Measurements from ENCODE around the gene C11orf54. TPM values are rescaled to one million over a fixed set of nuclear protein-coding genes. Genes with fewer than 3 reads are reported as not detected.

Gene C11orf54
- total RNA-seq = 11.3 and 23.7 TPM in 2 replicates

GRCh38 chr11:93741094-93741881 is at the start of gene C11orf54, which contains the start of gene TAF1D:
C11orf54 (plus strand) TSS chr11:93741672; CDS start chr11:93747394, 5,722 bp downstream.
TAF1D (minus strand) TSS chr11:93741495; CDS start chr11:93739304, 2,191 bp downstream.

DNA sequence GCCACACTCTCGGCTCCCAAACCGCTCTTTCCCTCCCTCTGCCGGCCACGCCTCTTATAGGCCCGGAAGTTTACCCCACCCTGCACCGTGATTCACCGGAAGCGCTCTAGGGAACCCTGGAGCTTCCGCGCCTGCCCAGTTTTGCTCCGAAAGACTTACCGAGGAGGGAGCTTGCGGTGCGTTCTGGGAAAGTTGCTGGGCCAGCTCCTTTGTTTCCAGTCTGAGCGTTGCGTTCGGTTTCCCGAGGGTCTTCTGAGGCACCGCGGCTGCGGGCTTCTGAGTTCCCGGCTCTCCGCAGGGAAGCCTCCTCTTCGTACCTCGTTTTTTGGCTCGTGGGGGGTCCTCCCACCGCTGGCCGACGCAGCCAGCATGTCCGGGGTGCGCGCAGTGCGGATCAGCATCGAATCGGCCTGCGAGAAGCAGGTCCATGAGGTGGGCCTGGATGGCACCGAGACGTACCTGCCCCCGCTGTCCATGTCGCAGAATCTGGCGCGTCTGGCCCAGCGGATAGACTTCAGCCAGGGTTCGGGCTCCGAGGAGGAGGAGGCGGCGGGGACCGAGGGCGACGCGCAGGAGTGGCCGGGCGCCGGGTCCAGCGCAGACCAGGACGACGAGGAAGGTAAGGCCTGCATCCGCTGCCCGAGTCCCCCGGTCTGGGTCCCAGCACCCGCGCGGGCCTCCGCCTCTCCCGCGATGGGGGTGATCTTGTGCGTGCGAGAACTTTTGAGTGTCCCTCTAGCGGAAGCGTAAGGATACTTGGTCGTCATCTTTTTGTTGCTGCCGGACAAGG is 42.9 kb downstream of the C11orf54 start, which contains the start of gene MED17:
MED17 (plus strand) TSS at position 138 of the 790 bp plus-strand sequence; CDS start at position 370, 232 bp downstream.

Other genes starting within 250 kb of the C11orf54 start
- gene SMCO4, start 198.3 kb upstream of the C11orf54 start, total RNA-seq = 9.9 and 10.4 TPM in 2 replicates
- gene CEP295, start 80.0 kb upstream of the C11orf54 start, total RNA-seq = 19.2 and 20.6 TPM in 2 replicates
- gene TAF1D, start 177 bp upstream of the C11orf54 start, total RNA-seq = 164 and 316 TPM in 2 replicates
- 24.5 and 35.1 TPM in 2 replicates for gene MED17, start 42.6 kb downstream of the C11orf54 start, total RNA-seq
- gene VSTM5, start 108.9 kb downstream of the C11orf54 start, total RNA-seq = under 0.01 TPM in 1 of 2 replicates, not detected in the other

Data from regular cardiac myocyte (primary cell).